Endodermal cell (in vitro differentiated cells): ENCODE results near the gene AKR7A2. TPM values are rescaled to one million over a fixed set of nuclear protein-coding genes. Genes with fewer than 3 reads are reported as not detected.

Experiments
- DNase-seq: peaks from one replicate; pipeline ENCODE4 v3.0.0-alpha.2; 2017
- H3K27ac ChIP-seq: 2 replicates; pipeline ENCODE4 v1.5.1; 2013; ENCODE audit warnings: mild to moderate bottlenecking, low read depth, low read length, moderate library complexity
- H3K27me3 ChIP-seq: 2 replicates; pipeline ENCODE4 v1.6.1; 2013; ENCODE audit warnings: mild to moderate bottlenecking, low read length, moderate library complexity; ENCODE audit not compliant: insufficient read depth, control insufficient read depth, poor library complexity, severe bottlenecking
- H3K36me3 ChIP-seq: 2 replicates; pipeline ENCODE4 v1.7.0; 2013; ENCODE audit warnings: mild to moderate bottlenecking, low read length, moderate library complexity; ENCODE audit not compliant: control insufficient read depth, insufficient read depth
- H3K4me1 ChIP-seq: one replicate; pipeline ENCODE4 v1.7.0; 2013; ENCODE audit warnings: low read length; ENCODE audit not compliant: control insufficient read depth, insufficient read depth
- H3K4me3 ChIP-seq: 2 replicates; pipeline ENCODE4 v1.5.1; 2013; ENCODE audit warnings: mild to moderate bottlenecking, low read length, moderate library complexity
- H3K9ac ChIP-seq: 2 replicates; pipeline ENCODE4 v1.6.1; 2013; ENCODE audit warnings: mild to moderate bottlenecking, low read length, moderate library complexity; ENCODE audit not compliant: poor library complexity, severe bottlenecking; ENCODE audit errors: extremely low read depth
- H3K9me3 ChIP-seq: 2 replicates; pipeline ENCODE4 v1.6.1; 2013; ENCODE audit warnings: mild to moderate bottlenecking, low read length, moderate library complexity; ENCODE audit not compliant: control insufficient read depth
- H3K27ac Mint-ChIP-seq: 2 replicates; pipeline ENCODE4 v1.8.0; 2020; ENCODE audit warnings: mixed read lengths
- H3K27me3 Mint-ChIP-seq: 2 replicates; pipeline ENCODE4 v1.8.0; 2021; ENCODE audit warnings: mild to moderate bottlenecking, mixed read lengths; ENCODE audit not compliant: insufficient read depth
- H3K36me3 Mint-ChIP-seq: 2 replicates; pipeline ENCODE4 v1.8.0; 2020; ENCODE audit warnings: low read depth, mixed read lengths
- H3K4me1 Mint-ChIP-seq: 2 replicates; pipeline ENCODE4 v1.8.0; 2020; ENCODE audit warnings: mixed read lengths
- H3K4me3 Mint-ChIP-seq: 2 replicates; pipeline ENCODE4 v1.8.0; 2020; ENCODE audit warnings: mild to moderate bottlenecking, moderate library complexity, mixed read lengths
- H3K9me3 Mint-ChIP-seq: 2 replicates; pipeline ENCODE4 v1.8.0; 2020; ENCODE audit warnings: mild to moderate bottlenecking, mixed read lengths
- WGBS, 2 experiments: methylation state at CpG; one replicate each; pipeline versions ENCODE4 v1.1.5 to v1.1.7; 2013; ENCODE audit warnings: missing lambda C conversion rate in 2 of 2, mixed read lengths in 1 of 2; ENCODE audit not compliant: insufficient coverage in 1 of 2, insufficient read length in 1 of 2; 5-methylcytosine and 5-hydroxymethylcytosine counted together
- total RNA-seq, 2 donors: library from RNA; stranded (reverse); fragmentation: NEBNext Ultra II Directional in 1 of 2; extraction: Animal tissue kit (Norgen Biotek cat#: 25700) in 1 of 2; gene quantifications; 2 replicates in 1 of 2; 3 replicates in 1 of 2; pipeline ENCODE4 v1.2.1, GENCODE V29; 2021
- TF ChIP-seq, protein P1 (sequence below): fragments of 200-600 bp; sonication (generic); conservative IDR thresholded peaks from 2 replicates; pipeline ENCODE4 v1.5.0; 2021; ENCODE audit warnings: antibody characterized with exemption, mild to moderate bottlenecking

AKR7A2 gene
- total RNA-seq, 2 donors from 2014 or later: 47.8 to 66.1 TPM

DNA sequence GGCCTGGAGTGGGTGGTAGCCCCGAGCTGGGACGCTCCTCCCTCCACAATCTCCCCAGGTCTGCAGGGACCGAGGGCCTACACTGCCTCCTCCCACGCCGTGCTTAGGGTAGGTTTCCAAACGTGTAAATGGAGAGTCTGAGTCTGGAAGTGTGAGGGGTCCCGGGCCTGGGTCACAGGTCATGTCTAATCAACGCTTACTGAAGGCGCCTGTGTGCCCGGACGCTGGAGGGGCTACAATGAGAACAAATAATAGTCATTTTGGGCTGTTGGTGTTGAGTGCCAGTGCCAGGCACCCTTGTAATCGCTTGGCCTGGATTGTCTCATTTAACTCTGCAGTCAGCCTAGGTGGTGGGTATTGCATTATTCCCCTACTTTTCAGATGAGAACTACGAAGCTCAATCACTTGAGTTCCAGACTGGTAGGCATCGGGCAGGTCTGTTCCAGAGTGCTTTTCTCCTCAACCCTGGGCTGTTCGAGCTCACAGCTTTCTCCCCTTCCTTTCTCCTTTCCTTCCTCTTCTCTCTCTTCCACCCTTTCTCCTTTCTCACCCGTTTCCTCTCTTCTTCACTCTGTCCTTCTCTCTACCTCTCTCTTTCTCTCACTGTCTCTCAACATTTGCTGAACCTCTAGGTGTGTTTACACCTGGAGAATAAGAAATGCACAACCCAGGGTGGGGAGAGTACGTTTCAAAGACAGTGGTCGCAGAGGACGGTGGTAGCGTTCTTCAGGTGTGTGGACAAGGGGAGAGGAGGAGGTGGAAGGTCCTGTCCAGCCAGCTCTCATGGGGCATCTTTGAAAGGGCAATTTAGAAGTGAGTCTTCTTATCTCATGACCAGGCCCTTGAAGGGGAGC, 1.1 kb upstream of the AKR7A2 start:
- H3K27ac ChIP-seq: no peak overlapping the region
- H3K9me3 ChIP-seq: no peaks in the 10 kb centered on the region
- Mint-ChIP-seq H3K4me1 (peaks cover 15% of the 10 kb centered on the region), H3K27ac (peak overlapping the region; percentile 75), H3K27me3 (no peaks in the 10 kb centered on the region), H3K9me3 (no peaks in the 10 kb centered on the region), H3K36me3 (peaks cover 12% of the 10 kb centered on the region), H3K4me3 (peak overlapping the region; percentile 78)
- WGBS, 2 experiments: 56 to 65% methylated on average over 12 to 20 of the region's 20 CpGs
- H3K36me3 ChIP-seq: peaks cover 13% of the 10 kb centered on the region
- H3K4me1 ChIP-seq: peaks cover 3% of the 10 kb centered on the region
- no peaks in the 10 kb centered on the region for H3K27me3 ChIP-seq
- DNase-seq: no peak
- TF ChIP-seq, protein P1, sequence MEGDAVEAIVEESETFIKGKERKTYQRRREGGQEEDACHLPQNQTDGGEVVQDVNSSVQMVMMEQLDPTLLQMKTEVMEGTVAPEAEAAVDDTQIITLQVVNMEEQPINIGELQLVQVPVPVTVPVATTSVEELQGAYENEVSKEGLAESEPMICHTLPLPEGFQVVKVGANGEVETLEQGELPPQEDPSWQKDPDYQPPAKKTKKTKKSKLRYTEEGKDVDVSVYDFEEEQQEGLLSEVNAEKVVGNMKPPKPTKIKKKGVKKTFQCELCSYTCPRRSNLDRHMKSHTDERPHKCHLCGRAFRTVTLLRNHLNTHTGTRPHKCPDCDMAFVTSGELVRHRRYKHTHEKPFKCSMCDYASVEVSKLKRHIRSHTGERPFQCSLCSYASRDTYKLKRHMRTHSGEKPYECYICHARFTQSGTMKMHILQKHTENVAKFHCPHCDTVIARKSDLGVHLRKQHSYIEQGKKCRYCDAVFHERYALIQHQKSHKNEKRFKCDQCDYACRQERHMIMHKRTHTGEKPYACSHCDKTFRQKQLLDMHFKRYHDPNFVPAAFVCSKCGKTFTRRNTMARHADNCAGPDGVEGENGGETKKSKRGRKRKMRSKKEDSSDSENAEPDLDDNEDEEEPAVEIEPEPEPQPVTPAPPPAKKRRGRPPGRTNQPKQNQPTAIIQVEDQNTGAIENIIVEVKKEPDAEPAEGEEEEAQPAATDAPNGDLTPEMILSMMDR: no peak
- H3K4me3 ChIP-seq: peak overlapping the region; percentile 91
- H3K9ac ChIP-seq: peak overlapping the region; percentile 81

DNA sequence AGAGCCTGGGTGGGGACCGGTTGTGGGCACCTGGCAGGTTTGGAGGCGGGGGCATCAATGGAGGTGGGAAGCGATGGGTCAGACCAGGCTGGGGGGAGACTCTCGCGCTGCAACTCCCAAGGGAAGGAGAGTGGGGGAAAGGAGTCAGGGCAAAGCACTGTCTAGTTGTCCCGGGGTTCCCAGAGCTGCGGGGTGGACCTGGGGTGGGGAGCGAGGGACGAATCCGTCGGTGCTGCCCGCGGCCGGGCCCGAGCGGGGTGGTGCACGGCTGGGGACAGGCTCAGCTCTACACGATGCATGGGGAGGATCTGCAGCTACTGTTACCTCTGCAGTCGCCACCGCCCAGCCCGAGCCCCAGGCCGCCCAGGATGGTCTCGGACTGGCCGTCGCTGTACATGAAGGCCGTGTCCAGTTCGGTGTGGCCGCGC, 427 bp downstream of the AKR7A2 start:
- Mint-ChIP-seq H3K27me3 (no peaks in the 10 kb centered on the region), H3K4me1 (peaks cover 15% of the 10 kb centered on the region), H3K27ac (peak overlapping the region; percentile 77), H3K36me3 (peaks cover 23% of the 10 kb centered on the region), H3K9me3 (no peaks in the 10 kb centered on the region), H3K4me3 (peak overlapping the region; percentile 78)
- H3K27ac ChIP-seq: no peak overlapping the region
- H3K4me3 ChIP-seq: peak overlapping the region; percentile 82
- TF ChIP-seq, protein P1: no peak
- peak overlapping the region; percentile 85 for H3K9ac ChIP-seq
- DNase-seq: peak; percentile 69
- WGBS, 2 experiments: 1% methylated on average over 15 to 29 of the region's 29 CpGs
- peaks cover 3% of the 10 kb centered on the region for H3K4me1 ChIP-seq
- H3K9me3 ChIP-seq: no peaks in the 10 kb centered on the region
- H3K36me3 ChIP-seq: peaks cover 22% of the 10 kb centered on the region
- H3K27me3 ChIP-seq: no peaks in the 10 kb centered on the region

DNA sequence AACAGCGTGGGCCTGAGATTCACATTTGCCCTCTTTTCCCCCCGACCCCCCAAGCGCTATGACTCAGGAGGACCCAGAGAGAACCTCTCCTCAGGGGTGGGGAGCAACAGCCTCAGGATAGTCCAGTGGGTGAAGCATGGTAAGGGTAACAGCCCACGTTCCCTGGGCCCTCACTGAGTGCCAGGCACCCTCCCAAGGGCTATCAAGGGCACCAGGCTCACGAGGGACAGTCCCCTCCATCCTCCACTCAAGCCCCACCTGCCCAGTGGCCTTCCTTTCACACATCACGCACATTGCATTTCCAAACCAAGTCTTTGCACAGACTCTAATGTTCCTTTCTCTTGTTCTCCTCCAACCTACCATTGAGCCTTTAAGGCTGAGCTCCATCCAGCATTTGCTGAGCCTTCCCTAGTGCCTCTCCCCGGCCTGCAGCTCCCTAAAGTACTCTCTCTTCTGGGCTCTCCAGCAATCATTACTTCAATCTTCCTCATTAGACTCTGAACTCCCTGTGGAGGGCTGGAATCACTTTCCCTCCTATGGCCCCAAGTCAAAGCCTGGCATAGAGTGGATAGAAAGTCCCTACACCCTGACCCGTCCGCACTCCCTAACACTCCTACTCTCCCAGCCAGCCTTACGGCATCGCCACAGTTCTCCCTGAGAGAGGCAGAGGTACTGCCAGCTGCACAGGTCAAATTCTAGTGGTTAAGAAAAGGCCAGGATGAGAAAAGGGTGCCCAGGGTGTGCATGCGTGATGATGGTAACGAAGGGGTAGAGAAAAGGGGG, 1.0 kb downstream of the AKR7A2 start:
- Mint-ChIP-seq H3K27ac (peak overlapping the region; percentile 77), H3K36me3 (peaks cover 25% of the 10 kb centered on the region), H3K27me3 (no peaks in the 10 kb centered on the region), H3K9me3 (no peaks in the 10 kb centered on the region), H3K4me1 (peaks cover 15% of the 10 kb centered on the region), H3K4me3 (peak overlapping the region; percentile 78)
- peak overlapping the region; percentile 82 for H3K4me3 ChIP-seq
- no peak for DNase-seq
- 59 to 67% methylated on average over 5 to 13 of the region's 13 CpGs for WGBS, 2 experiments
- no peak overlapping the region for H3K27ac ChIP-seq
- H3K4me1 ChIP-seq: peaks cover 3% of the 10 kb centered on the region
- H3K9ac ChIP-seq: peak overlapping the region; percentile 85
- no peaks in the 10 kb centered on the region for H3K27me3 ChIP-seq
- no peaks in the 10 kb centered on the region for H3K9me3 ChIP-seq
- H3K36me3 ChIP-seq: peaks cover 28% of the 10 kb centered on the region
- TF ChIP-seq, protein P1: no peak
